ENCODE results near the gene GMDS. TPM values are rescaled to one million over a fixed set of nuclear protein-coding genes. Genes with fewer than 3 reads are reported as not detected.

The GMDS gene
- total RNA-seq, 4 donors from 2014 or later, result 9.5 to 32.8 (median 22.4) TPM

DNA sequence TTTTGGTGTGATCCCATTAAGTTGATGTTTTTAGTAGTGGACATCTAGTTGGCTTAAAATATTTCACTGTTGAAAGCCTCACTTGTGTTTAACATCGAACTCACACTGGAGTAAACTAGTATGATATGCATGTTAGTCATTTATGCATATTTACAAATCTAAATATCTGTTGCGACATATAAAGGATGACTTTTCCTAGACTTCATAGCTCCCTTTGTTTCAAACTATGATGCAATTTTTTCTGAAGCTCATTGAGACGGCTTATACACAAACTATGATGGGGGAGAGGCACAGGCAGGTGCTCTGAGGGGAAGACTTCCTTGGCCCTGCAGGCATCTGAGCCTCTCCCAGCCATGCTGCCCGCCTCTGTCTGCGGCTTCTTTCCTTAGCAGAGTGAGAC lies 647.5 kb downstream of the GMDS start:
- WGBS, 2 donors, result 90 to 97% methylated on average over 5 of the region's 5 CpGs
- no peak for DNase-seq
- intact Hi-C loops (cut with DNase I), result loop anchor here (2.0 to 10.0 kb wide), 4 partner anchors 507 to 1034 kb away; no protein-coding TSS in a partner anchor
- peaks cover 5% of the 10 kb centered on the region for H3K27me3 ChIP-seq
- no peak for TF ChIP-seq POLR2A (IDR thresholded peaks at IDR 0.05)
- TF ChIP-seq, protein P1, sequence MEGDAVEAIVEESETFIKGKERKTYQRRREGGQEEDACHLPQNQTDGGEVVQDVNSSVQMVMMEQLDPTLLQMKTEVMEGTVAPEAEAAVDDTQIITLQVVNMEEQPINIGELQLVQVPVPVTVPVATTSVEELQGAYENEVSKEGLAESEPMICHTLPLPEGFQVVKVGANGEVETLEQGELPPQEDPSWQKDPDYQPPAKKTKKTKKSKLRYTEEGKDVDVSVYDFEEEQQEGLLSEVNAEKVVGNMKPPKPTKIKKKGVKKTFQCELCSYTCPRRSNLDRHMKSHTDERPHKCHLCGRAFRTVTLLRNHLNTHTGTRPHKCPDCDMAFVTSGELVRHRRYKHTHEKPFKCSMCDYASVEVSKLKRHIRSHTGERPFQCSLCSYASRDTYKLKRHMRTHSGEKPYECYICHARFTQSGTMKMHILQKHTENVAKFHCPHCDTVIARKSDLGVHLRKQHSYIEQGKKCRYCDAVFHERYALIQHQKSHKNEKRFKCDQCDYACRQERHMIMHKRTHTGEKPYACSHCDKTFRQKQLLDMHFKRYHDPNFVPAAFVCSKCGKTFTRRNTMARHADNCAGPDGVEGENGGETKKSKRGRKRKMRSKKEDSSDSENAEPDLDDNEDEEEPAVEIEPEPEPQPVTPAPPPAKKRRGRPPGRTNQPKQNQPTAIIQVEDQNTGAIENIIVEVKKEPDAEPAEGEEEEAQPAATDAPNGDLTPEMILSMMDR (IDR thresholded peaks at IDR 0.05), result no peak
- no peaks in the 10 kb centered on the region for H3K9me3 ChIP-seq
- peaks cover 0 to 7% of the 10 kb centered on the region in 2 donors for H3K4me1 ChIP-seq
- no peak overlapping the region for H3K27ac ChIP-seq
- H3K4me3 ChIP-seq (replicated peaks in 1 of 3), result no peak overlapping the region
- no peaks in the 10 kb centered on the region for H3K36me3 ChIP-seq

DNA sequence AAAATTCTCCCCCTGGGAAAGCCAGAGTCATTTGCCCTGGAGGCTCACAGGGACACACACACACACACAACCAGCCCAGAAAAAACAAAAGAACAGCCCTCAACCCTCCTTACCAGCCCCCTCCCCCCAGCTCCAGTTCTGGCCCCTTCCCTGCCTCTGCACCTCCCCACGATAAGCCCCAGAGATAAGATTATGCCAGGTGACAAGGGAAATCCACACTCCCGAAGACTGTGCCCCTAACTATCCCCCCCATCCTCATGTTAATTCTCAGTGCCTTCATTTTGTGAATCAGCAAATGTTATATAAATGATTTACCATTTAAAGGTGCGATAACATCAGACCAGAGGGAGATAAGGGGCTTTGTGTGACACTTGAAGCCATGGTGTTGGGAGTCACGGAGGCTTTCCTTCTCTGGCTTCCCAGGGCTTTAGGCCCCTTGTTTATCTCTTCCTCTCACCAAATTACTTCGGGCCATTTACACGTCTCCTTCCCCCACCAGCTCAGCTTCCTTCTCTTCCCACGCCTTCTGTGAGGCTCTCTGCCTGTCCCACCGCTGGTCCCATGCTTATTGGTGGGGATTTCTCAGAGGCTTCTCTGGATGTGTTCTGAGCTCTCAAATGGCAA lies 648.2 kb downstream of the GMDS start:
- H3K4me1 ChIP-seq, result peaks cover 0 to 7% of the 10 kb centered on the region in 2 donors
- DNase-seq, result no peak
- H3K9me3 ChIP-seq, result no peaks in the 10 kb centered on the region
- no peak for TF ChIP-seq POLR2A (IDR thresholded peaks at IDR 0.05)
- TF ChIP-seq, protein P1 (IDR thresholded peaks at IDR 0.05), result no peak
- peaks cover 5% of the 10 kb centered on the region for H3K27me3 ChIP-seq
- no peak overlapping the region for H3K4me3 ChIP-seq (replicated peaks in 1 of 3)
- 81 to 82% methylated on average over 8 of the region's 8 CpGs for WGBS, 2 donors
- intact Hi-C loops (cut with DNase I), result loop anchor here (2.0 to 10.0 kb wide), 4 partner anchors 508 to 1035 kb away; no protein-coding TSS in a partner anchor
- no peak overlapping the region for H3K27ac ChIP-seq
- H3K36me3 ChIP-seq, result no peaks in the 10 kb centered on the region

DNA sequence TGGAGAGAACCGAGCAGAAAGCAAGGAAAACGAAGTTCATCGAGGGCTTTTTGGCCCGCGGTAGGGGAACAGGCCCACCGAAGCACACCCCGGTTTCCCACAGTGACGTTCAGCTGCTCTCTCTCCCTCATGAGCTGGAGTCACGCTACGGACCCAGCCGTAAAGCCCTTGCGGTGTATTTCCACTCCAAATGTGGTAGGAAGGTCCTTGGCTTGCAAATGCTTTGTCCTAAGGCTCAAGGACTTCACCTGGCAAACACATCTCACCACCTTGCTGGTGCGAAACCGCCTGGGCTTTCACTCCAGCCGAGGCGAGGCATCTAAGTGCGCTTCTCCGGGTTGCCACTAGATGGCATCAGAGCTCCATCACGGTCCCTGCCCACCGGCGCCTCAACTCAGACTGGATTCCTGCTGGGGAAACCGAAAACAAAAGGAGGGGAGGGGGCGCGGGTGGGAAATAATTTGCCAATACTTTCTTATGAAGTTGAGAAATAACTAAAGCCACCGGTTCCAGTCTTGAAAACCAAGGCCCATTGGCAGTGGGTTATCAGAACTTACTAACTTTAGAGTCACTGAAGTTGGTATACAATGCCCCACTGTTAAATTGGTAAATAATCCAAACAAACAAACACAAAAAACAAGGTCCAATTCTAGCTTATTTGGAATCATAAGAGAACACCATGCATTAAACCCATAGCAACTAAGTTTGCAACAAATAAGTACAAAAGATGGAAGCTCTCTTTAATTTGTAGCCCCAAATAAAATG lies 649.1 kb downstream of the GMDS start:
- Histone ChIP-seq H3K4me1 (peaks cover 0 to 7% of the 10 kb centered on the region in 2 donors), H3K36me3 (no peaks in the 10 kb centered on the region), H3K27ac (no peak overlapping the region), H3K9me3 (no peaks in the 10 kb centered on the region), H3K27me3 (peaks cover 4% of the 10 kb centered on the region), H3K4me3 (replicated peaks in 1 of 3) (no peak overlapping the region)
- DNase-seq, result peak; percentile 64 to 76
- intact Hi-C loops (cut with DNase I), result loop anchor here (2.0 to 10.0 kb wide), 4 partner anchors 509 to 1036 kb away; no protein-coding TSS in a partner anchor
- TF ChIP-seq, protein P1 (IDR thresholded peaks at IDR 0.05), result peak; percentile 86 to 96 (median 92)
- TF ChIP-seq POLR2A (IDR thresholded peaks at IDR 0.05), result no peak
- WGBS, 2 donors, result 17 to 28% methylated on average over 19 to 24 of the region's 25 CpGs

DNA sequence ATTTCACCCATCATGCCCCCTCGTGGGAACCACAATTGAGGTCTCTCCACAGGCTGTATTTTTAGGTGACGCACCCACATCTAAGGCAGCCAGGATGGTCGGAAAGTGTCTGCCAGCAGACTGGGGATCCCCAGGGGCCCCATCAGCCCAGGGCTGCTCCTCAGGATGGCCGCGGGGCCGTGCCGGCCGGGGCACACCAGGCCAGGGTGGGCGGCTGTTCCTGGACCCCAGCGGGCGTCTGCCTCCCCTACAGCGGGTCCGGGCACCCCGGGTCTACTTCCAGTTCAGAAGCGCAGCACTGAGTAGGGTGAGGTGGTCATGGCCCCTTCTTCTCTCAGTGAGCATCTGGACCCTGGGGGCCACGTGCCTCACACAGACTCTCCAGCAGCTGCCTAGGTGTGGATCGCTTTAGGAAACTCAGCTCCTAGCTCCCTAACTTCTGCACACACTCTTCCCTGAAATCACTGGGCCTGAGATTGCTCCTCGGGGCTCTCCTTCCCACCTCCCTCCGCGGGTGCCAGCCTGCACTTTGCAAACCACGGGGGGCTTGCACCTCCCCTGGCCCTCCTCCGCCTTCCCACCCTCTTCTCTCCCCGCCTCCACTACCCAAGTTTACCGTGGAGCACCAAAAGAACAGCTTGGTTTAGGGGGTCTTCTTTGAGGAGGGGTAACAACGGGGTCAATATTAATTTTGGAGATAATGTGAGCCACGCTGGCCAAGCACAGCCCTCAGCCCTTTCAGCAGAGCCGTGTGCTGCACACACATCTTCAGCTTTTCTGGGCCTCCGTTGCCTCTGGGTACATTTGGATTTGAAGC lies 649.9 kb downstream of the GMDS start:
- no peaks in the 10 kb centered on the region for H3K9me3 ChIP-seq
- H3K4me1 ChIP-seq, result peaks cover 0 to 7% of the 10 kb centered on the region in 2 donors
- H3K27me3 ChIP-seq, result no peaks in the 10 kb centered on the region
- no peaks in the 10 kb centered on the region for H3K36me3 ChIP-seq
- DNase-seq, result no peak
- H3K4me3 ChIP-seq (replicated peaks in 1 of 3), result no peak overlapping the region
- TF ChIP-seq, protein P1 (IDR thresholded peaks at IDR 0.05), result no peak
- no peak for TF ChIP-seq POLR2A (IDR thresholded peaks at IDR 0.05)
- intact Hi-C loops (cut with DNase I), result loop anchor here (2.0 to 10.0 kb wide), 4 partner anchors 509 to 1037 kb away; no protein-coding TSS in a partner anchor
- H3K27ac ChIP-seq, result no peak overlapping the region
- WGBS, 2 donors, result 71 to 72% methylated on average over 27 to 28 of the region's 28 CpGs
